MV-4-11 (cell line): Measurements from ENCODE around the gene TRIM10.
"Not testable (repeated sequence)": the region's sequence is repeated elsewhere in the genome, so short reads cannot be mapped to it uniquely, and the experiment has no call there.

Experiments
- DNase-seq: peaks from one replicate; lab custom pipeline; 2025; lab: John Stamatoyannopoulos, UW

The TRIM10 gene

GRCh38 chr6:30171677-30172471, 10.9 kb upstream of the TRIM10 start:
- DNase-seq = no peak

- DNase-seq = peak; percentile 64
Observed at GRCh38 chr6:30169658-30170614, 8.9 kb upstream of the TRIM10 start.

GRCh38 chr6:30168741-30169140, 7.7 kb upstream of the TRIM10 start:
- DNase-seq = no peak

GRCh38 chr6:30167101-30167500, 6.1 kb upstream of the TRIM10 start:
- no peak for DNase-seq

GRCh38 chr6:30165238-30165637, 4.2 kb upstream of the TRIM10 start:
- DNase-seq = not testable (repeated sequence)

- no peak for DNase-seq
Observed at GRCh38 chr6:30164714-30165113, 3.7 kb upstream of the TRIM10 start.

GRCh38 chr6:30163918-30164654, 3.1 kb upstream of the TRIM10 start:
- no peak for DNase-seq

GRCh38 chr6:30163090-30163917, 2.3 kb upstream of the TRIM10 start, which contains the start of gene TRIM15:
TSS of gene TRIM15 (plus strand) at chr6:30163546. CDS start at chr6:30163685, 139 bp downstream.
- no peak for DNase-seq

GRCh38 chr6:30162265-30163089, 1.5 kb upstream of the TRIM10 start:
- no peak for DNase-seq

- DNase-seq = no peak
Observed at GRCh38 chr6:30160008-30160784, 815 bp downstream of the TRIM10 start.

- no peak for DNase-seq
Observed at GRCh38 chr6:30158475-30159040, 2.5 kb downstream of the TRIM10 start.

GRCh38 chr6:30157999-30158398, 3.0 kb downstream of the TRIM10 start:
- peak; percentile 65 for DNase-seq

- no peak for DNase-seq
Observed at GRCh38 chr6:30157581-30157980, 3.4 kb downstream of the TRIM10 start.

GRCh38 chr6:30156774-30157173, 4.2 kb downstream of the TRIM10 start:
- DNase-seq = no peak

- peak; percentile 45 for DNase-seq
Observed at GRCh38 chr6:30156262-30156599, 4.8 kb downstream of the TRIM10 start.

GRCh38 chr6:30155520-30156261, 5.3 kb downstream of the TRIM10 start:
- DNase-seq = no peak

GRCh38 chr6:30154709-30155519, 6.1 kb downstream of the TRIM10 start:
- DNase-seq = peak; percentile 31

- no peak for DNase-seq
Observed at GRCh38 chr6:30154061-30154460, 7.0 kb downstream of the TRIM10 start.
